Tibial nerve (tissue), 4 donors: Measurements from ENCODE around the gene DLG1.

Experiments used
- CTCF ChIP-seq, 5 experiments: fragments of 200-600 bp in 3 of 5; fragments of 450-650 bp in 2 of 5; sonication (generic) in 3 of 5; IDR thresholded peaks; one replicate each; pipeline ENCODE4 v1.5.1; 2016 to 2019; ENCODE audit warnings: antibody characterized with exemption in 5 of 5, mild to moderate bottlenecking in 3 of 5, moderate library complexity in 2 of 5
- EP300 ChIP-seq, 2 donors: sonication (generic); formaldehyde crosslinking; IDR thresholded peaks; one replicate each; pipeline ENCODE4 v1.6.1; 2017; ENCODE audit warnings: antibody characterized with exemption in 2 of 2, mild to moderate bottlenecking in 1 of 2
- POLR2A ChIP-seq, 2 donors: fragments of 450-650 bp; IDR thresholded peaks; one replicate each; pipeline ENCODE4 v1.6.1; 2017; ENCODE audit warnings: antibody characterized with exemption in 2 of 2, mild to moderate bottlenecking in 2 of 2, moderate library complexity in 2 of 2

GRCh38 chr3:197268294-197268693, 30.1 kb downstream of the DLG1 start:
- TF ChIP-seq CTCF (IDR thresholded peaks at IDR 0.05) (no peak), POLR2A (IDR thresholded peaks at IDR 0.05) (no peak), EP300 (IDR thresholded peaks at IDR 0.05) (no peak)
